ENCODE data around the gene ESYT2. TPM values are rescaled to one million over a fixed set of nuclear protein-coding genes. Genes with fewer than 3 reads are reported as not detected.
A peak's percentile ranks its signal among the peaks of the same experiment; 100 is the strongest.

Gene ESYT2
- total and polyA plus RNA-seq, 9 of the 15 experiments (the other 6 are each of a cell fraction or from before 2014, with no cell fraction given): 5.8 to 86.9 (median 64.7) TPM

- peak; percentile 87 for TF ChIP-seq GABPB1 (CRISPR knock-in tag; IDR thresholded peaks at IDR 0.05)
- peak; percentile 22; the same call in 1 of the 2 replicates for TF ChIP-seq CBFA2T2 (conservative IDR thresholded peaks at IDR 0.05)
- no peak for TF ChIP-seq ZFP30 (CRISPR knock-in tag; IDR thresholded peaks at IDR 0.05; ENCODE audit: borderline replicate concordance)
- TF ChIP-seq MCM3 (IDR thresholded peaks at IDR 0.05): no peak
- peak in 1 of 2 experiments; percentile 75; a peak in 2 of 4 replicates for TF ChIP-seq BCLAF1 (IDR thresholded peaks at IDR 0.05; ENCODE audit: borderline replicate concordance in 1 of 2, control insufficient read depth in 1 of 2, low read depth in 2 of 2, low read length in 1 of 2)
- peak; percentile 82 for TF ChIP-seq NUFIP1 (IDR thresholded peaks at IDR 0.05; ENCODE audit: partially characterized antibody)
- no peak; the same call in 1 of the 2 replicates for TF ChIP-seq LARP7 (IDR thresholded peaks at IDR 0.05)
- TF ChIP-seq BRF2 (IDR thresholded peaks at IDR 0.05; ENCODE audit: borderline replicate concordance, insufficient read depth, insufficient read length): no peak
- peak in 1 of 2 experiments; percentile 97; a peak in 2 of 4 replicates for TF ChIP-seq HDAC1 (IDR thresholded peaks at IDR 0.05)
- TF ChIP-seq SP2 (IDR thresholded peaks at IDR 0.05; ENCODE audit: extremely low read depth, low read depth, low read length, poor library complexity, severe bottlenecking): peak; percentile 12
- no peak for TF ChIP-seq HMG20B (CRISPR knock-in tag; IDR thresholded peaks at IDR 0.05)
- no peak for TF ChIP-seq ARID2 (IDR thresholded peaks at IDR 0.05)
- TF ChIP-seq RFX7 (CRISPR knock-in tag; IDR thresholded peaks at IDR 0.05): no peak
- TF ChIP-seq MXI1 (IDR thresholded peaks at IDR 0.05; ENCODE audit: low read depth, low read length): no peak
- TF ChIP-seq COPS2 (conservative IDR thresholded peaks at IDR 0.05): no peak
- no peak for TF ChIP-seq FOXA3 (CRISPR knock-in tag; conservative IDR thresholded peaks at IDR 0.05 in 1 of 2, IDR thresholded peaks at IDR 0.05 in 1 of 2)
- TF ChIP-seq NR2C2 (CRISPR knock-in tag; IDR thresholded peaks at IDR 0.05): peak; percentile 85
- TF ChIP-seq NR2C2 (tag; IDR thresholded peaks at IDR 0.05): peak; percentile 89
- TF ChIP-seq STAG1 (CRISPR knock-in tag; IDR thresholded peaks at IDR 0.05; ENCODE audit: borderline replicate concordance): no peak; the same call in 1 of the 2 replicates
- TF ChIP-seq ZNF3 (CRISPR knock-in tag; IDR thresholded peaks at IDR 0.05): no peak
- TF ChIP-seq E2F3 (CRISPR knock-in tag; IDR thresholded peaks at IDR 0.05): peak; percentile 92
- TF ChIP-seq CBFB (CRISPR knock-in tag; IDR thresholded peaks at IDR 0.05): peak; percentile 99
- TF ChIP-seq ARID3B (CRISPR knock-in tag; IDR thresholded peaks at IDR 0.05; ENCODE audit: borderline replicate concordance): peak; percentile 82; the same call in 1 of the 2 replicates
- peak; percentile 21; the same call in 1 of the 2 replicates for TF ChIP-seq ZNF24 (IDR thresholded peaks at IDR 0.05)
These were observed at the start of gene ESYT2 (continued) for GRCh38 chr7:158829342-158830210.

Data from K562 (cell line).